Measurements from ENCODE around the gene CLBA1. TPM values are rescaled to one million over a fixed set of nuclear protein-coding genes. Genes with fewer than 3 reads are reported as not detected.
"Not testable (repeated sequence)": the region's sequence is repeated elsewhere in the genome, so short reads cannot be mapped to it uniquely, and the experiment has no call there.

CLBA1 gene
- polyA plus RNA-seq, 2 donors: 6.5 to 8.3 TPM

DNA sequence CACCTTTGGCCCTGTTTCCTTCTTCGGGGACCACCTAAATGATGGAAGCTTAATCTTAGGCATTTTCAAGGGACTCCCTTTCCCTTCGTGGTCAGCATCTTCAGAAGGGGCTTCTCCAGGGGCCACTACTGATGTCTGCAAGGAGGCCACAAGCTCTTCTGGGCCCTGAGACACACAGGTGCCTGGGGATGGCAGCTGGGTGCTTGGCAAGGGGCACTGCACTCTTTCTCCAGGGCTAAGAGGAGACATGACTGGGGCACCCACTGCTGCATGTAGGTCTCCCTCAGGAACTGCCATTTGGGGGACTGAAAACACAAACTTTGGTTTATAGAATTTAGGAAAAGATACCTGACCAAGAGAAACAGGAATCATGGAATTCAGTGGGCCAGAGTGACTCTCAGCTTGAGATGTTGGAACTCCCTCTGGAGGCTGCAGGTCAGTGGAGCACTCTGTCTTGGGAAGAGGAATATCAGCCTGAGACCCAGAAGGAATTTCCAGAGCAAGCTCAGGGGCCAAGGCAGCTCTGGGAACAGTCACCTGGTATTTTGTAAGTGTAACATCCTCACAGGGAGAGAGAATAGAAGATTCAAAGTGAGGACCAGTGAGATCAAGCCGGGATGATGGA, 45.0 kb upstream of the CLBA1 start:
- Histone ChIP-seq H3K4me3 (ENCODE audit: low read depth in 1 of 2, low read length in 2 of 2) (no peak overlapping the region), H3K27ac (ENCODE audit: low read depth in 2 of 2, low read length in 1 of 2) (no peak overlapping the region), H3K9me3 (ENCODE audit: control insufficient read depth in 2 of 2, insufficient read depth in 1 of 2, low read depth in 1 of 2, low read length in 1 of 2) (no peaks in the 10 kb centered on the region), H3K4me1 (ENCODE audit: control insufficient read depth in 2 of 2, insufficient read depth in 2 of 2, low read length in 1 of 2) (peaks cover 0 to 3% of the 10 kb centered on the region in 2 donors), H3K27me3 (ENCODE audit: control insufficient read depth in 1 of 2, insufficient read depth in 2 of 2, low read length in 2 of 2) (no peaks in the 10 kb centered on the region), H3K36me3 (ENCODE audit: control insufficient read depth in 2 of 2, insufficient read depth in 2 of 2, low read length in 1 of 2) (peaks cover 0 to 32% of the 10 kb centered on the region in 2 donors)
- WGBS, 2 donors: 75 to 80% methylated on average over 3 of the region's 3 CpGs

DNA sequence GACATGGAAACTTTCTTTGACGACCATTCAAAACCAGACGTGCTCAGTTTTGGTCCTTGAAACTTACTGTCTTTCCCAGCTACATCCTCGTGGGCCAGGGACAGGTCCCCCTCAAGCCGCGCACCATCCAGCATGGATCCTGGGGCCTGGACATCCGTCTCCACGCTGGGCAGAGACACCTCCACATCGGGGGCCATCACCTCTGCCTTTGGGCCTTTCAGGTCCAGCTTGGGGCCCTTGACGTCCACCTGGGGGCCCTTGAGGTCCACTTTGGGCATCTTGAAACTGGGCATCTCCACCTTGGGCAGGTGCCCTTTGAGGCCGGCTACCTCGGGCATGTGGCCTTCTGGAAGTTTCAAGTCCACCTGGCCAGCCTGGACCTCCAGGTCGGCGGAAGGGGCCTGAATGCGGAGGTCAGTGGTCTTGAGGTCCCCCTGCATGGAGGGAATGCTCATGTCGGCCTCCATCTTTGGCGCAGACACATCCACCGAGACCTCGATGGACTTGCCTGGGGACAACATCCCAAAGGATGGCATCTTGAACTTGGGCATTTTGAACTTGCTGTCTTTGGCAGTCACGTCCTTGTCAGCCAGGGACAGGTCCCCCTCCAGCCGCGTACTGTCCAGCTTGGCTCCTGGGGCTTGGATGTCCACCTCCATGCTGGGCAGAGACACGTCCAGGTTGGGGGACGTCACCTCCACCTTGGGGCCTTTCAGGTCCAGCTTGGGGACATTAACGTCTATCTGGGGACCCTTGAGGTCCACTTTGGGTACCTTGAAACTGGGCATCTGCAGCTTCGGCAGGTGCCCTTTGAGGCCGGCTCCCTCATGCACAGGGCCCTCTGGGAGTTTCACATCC, 43.9 kb upstream of the CLBA1 start:
- Histone ChIP-seq H3K27ac (ENCODE audit: low read depth in 2 of 2, low read length in 1 of 2) (no peak overlapping the region), H3K9me3 (ENCODE audit: control insufficient read depth in 2 of 2, insufficient read depth in 1 of 2, low read depth in 1 of 2, low read length in 1 of 2) (no peaks in the 10 kb centered on the region), H3K27me3 (ENCODE audit: control insufficient read depth in 1 of 2, insufficient read depth in 2 of 2, low read length in 2 of 2) (no peaks in the 10 kb centered on the region), H3K4me1 (ENCODE audit: control insufficient read depth in 2 of 2, insufficient read depth in 2 of 2, low read length in 1 of 2) (peaks cover 0 to 3% of the 10 kb centered on the region in 2 donors), H3K4me3 (ENCODE audit: low read depth in 1 of 2, low read length in 2 of 2) (no peak overlapping the region), H3K36me3 (ENCODE audit: control insufficient read depth in 2 of 2, insufficient read depth in 2 of 2, low read length in 1 of 2) (peaks cover 0 to 32% of the 10 kb centered on the region in 2 donors)
- 94% methylated on average over 26 of the region's 26 CpGs for WGBS, 2 donors

DNA sequence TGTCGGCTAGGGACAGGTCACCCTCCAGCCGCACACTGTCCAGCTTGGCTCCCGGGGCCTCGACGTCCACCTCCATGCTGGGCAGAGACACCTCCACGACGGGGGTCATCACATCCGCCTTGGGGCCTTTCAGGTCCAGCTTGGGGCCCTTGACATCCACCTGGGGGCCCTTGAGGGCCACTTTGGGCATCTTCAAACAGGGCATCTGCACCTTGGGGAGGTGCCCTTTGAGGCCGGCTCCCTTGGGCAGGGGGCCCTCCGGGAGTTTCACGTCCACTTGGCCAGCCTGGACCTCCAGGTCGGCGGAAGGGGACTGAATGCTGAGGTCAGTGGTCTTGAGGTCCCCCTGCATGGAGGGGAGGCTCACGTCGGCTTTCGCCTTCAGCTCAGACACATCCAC, 43.0 kb upstream of the CLBA1 start:
- WGBS, 2 donors: 88 to 95% methylated on average over 16 of the region's 16 CpGs
- Histone ChIP-seq H3K4me3 (ENCODE audit: low read depth in 1 of 2, low read length in 2 of 2) (no peak overlapping the region), H3K27me3 (ENCODE audit: control insufficient read depth in 1 of 2, insufficient read depth in 2 of 2, low read length in 2 of 2) (no peaks in the 10 kb centered on the region), H3K9me3 (ENCODE audit: control insufficient read depth in 2 of 2, insufficient read depth in 1 of 2, low read depth in 1 of 2, low read length in 1 of 2) (no peaks in the 10 kb centered on the region), H3K4me1 (ENCODE audit: control insufficient read depth in 2 of 2, insufficient read depth in 2 of 2, low read length in 1 of 2) (no peaks in the 10 kb centered on the region), H3K36me3 (ENCODE audit: control insufficient read depth in 2 of 2, insufficient read depth in 2 of 2, low read length in 1 of 2) (peaks cover 0 to 27% of the 10 kb centered on the region in 2 donors), H3K27ac (ENCODE audit: low read depth in 2 of 2, low read length in 1 of 2) (no peak overlapping the region)

DNA sequence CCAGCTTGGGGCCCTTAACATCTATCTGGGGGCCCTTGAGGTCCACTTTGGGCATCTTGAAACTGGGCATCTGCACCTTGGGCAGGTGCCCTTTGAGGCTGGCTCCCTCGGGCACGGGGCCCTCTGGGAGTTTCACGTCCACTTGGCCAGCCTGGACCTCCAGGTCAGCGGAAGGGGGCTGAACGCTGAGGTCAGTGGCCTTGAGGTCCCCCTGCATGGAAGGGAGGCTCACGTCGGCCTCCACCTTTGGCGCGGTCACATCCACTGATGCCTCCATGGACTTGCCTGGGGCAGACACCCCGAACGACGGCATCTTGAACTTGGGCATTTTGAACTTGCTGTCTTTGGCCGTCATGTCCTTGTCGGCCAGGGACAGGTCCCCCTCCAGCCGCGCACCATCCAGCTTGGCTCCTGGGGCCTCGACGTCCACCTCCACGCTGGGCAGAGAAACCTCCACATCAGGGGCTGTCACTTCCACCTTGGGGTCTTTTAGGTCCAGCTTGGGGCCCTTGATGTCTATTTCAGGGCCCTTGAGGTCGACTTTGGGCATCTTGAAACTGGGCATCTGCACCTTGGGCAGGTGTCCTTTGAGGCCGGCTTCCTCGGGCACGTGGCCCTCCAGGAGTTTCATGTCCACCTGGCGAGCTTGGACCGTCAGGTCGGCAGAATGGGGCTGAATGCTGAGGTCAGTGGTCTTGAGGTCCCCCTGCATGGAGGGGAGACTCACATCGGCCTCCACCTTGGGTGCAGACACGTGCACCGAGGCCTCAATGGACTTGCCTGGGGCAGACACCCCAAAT, 42.2 kb upstream of the CLBA1 start:
- 93 to 94% methylated on average over 28 to 29 of the region's 29 CpGs for WGBS, 2 donors
- H3K4me1 ChIP-seq (ENCODE audit: control insufficient read depth in 2 of 2, insufficient read depth in 2 of 2, low read length in 1 of 2); H3K27me3 ChIP-seq (ENCODE audit: control insufficient read depth in 1 of 2, insufficient read depth in 2 of 2, low read length in 2 of 2); H3K4me3 ChIP-seq (ENCODE audit: low read depth in 1 of 2, low read length in 2 of 2); H3K9me3 ChIP-seq (ENCODE audit: control insufficient read depth in 2 of 2, insufficient read depth in 1 of 2, low read depth in 1 of 2, low read length in 1 of 2); H3K27ac ChIP-seq (ENCODE audit: low read depth in 2 of 2, low read length in 1 of 2): not testable (repeated sequence)
- peaks cover 0 to 24% of the 10 kb centered on the region in 2 donors for H3K36me3 ChIP-seq (ENCODE audit: control insufficient read depth in 2 of 2, insufficient read depth in 2 of 2, low read length in 1 of 2)

DNA sequence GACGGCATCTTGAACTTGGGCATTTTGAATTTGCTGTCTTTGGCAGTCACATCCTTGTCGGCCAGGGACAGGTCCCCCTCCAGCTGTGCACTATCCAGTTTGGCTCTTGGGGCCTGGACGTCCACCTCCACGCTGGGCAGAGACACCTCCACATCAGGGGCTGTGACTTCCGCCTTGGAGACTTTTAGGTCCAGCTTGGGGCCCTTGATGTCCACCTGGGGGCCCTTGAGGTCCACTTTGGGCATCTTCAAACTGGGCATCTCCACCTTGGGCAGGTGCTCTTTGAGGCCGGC, 41.6 kb upstream of the CLBA1 start:
- H3K27me3 ChIP-seq (ENCODE audit: control insufficient read depth in 1 of 2, insufficient read depth in 2 of 2, low read length in 2 of 2); H3K4me1 ChIP-seq (ENCODE audit: control insufficient read depth in 2 of 2, insufficient read depth in 2 of 2, low read length in 1 of 2); H3K9me3 ChIP-seq (ENCODE audit: control insufficient read depth in 2 of 2, insufficient read depth in 1 of 2, low read depth in 1 of 2, low read length in 1 of 2); H3K27ac ChIP-seq (ENCODE audit: low read depth in 2 of 2, low read length in 1 of 2); H3K4me3 ChIP-seq (ENCODE audit: low read depth in 1 of 2, low read length in 2 of 2): not testable (repeated sequence)
- 81 to 97% methylated on average over 6 of the region's 6 CpGs for whole genome bisulfite sequencing, 2 donors
- H3K36me3 ChIP-seq (ENCODE audit: control insufficient read depth in 2 of 2, insufficient read depth in 2 of 2, low read length in 1 of 2): peaks cover 0 to 26% of the 10 kb centered on the region in 2 donors

DNA sequence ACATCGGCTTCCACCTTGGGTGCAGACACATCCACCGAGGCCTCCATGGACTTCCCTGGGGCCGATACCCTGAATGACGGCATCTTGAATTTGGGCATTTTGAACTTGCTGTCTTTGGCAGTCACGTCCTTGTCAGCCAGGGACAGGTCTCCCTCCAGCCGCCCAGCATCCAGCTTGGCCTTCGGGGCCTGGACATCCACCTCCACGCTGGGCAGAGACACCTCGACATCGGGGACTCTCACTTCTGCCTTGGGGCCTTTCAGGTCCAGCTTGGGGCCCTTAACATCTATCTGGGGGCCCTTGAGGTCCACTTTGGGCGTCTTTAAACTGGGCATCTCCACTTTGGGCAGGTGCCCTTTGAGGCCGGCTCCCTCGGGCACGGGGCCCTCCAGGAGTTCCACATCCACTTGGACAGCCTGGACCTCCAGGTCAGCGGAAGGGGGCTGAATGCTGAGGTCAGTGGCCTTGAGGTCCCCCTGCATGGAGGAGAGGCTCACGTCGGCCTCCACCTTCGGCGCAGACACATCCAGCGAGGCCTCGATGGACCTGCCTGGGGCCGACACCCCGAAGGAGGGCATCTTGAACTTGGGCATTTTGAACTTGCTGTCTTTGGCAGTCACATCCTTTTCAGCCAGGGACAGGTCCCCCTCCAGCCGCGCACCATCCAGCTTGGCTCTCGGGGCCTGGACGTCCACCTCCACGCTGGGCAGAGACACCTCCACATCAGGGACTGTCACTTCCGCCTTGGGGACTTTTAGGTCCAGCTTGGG, 41.0 kb upstream of the CLBA1 start:
- H3K27me3 ChIP-seq (ENCODE audit: control insufficient read depth in 1 of 2, insufficient read depth in 2 of 2, low read length in 2 of 2); H3K9me3 ChIP-seq (ENCODE audit: control insufficient read depth in 2 of 2, insufficient read depth in 1 of 2, low read depth in 1 of 2, low read length in 1 of 2); H3K27ac ChIP-seq (ENCODE audit: low read depth in 2 of 2, low read length in 1 of 2); H3K4me1 ChIP-seq (ENCODE audit: control insufficient read depth in 2 of 2, insufficient read depth in 2 of 2, low read length in 1 of 2); H3K4me3 ChIP-seq (ENCODE audit: low read depth in 1 of 2, low read length in 2 of 2): not testable (repeated sequence)
- 92 to 96% methylated on average over 29 of the region's 29 CpGs for WGBS, 2 donors
- peaks cover 0 to 24% of the 10 kb centered on the region in 2 donors for H3K36me3 ChIP-seq (ENCODE audit: control insufficient read depth in 2 of 2, insufficient read depth in 2 of 2, low read length in 1 of 2)

DNA sequence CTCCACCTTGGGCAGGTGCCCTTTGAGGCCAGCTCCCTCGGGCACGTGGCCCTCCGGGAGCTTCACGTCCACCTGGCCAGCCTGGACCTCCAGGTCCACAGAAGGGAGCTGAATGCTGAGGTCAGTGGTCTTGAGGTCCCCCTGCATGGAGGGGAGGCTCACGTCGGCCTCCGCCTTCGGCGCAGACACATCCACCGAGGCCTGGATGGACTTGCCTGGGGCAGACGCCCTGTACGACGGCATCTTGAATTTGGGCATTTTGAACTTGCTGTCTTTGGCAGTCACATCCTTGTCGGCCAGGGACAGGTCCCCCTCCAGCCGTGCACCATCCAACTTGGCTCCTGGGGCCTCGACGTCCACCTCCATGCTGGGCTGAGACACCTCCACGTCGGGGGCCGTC, 40.3 kb upstream of the CLBA1 start:
- H3K36me3 ChIP-seq (ENCODE audit: control insufficient read depth in 2 of 2, insufficient read depth in 2 of 2, low read length in 1 of 2): peaks cover 0 to 19% of the 10 kb centered on the region in 2 donors
- H3K4me1 ChIP-seq (ENCODE audit: control insufficient read depth in 2 of 2, insufficient read depth in 2 of 2, low read length in 1 of 2); H3K27ac ChIP-seq (ENCODE audit: low read depth in 2 of 2, low read length in 1 of 2); H3K4me3 ChIP-seq (ENCODE audit: low read depth in 1 of 2, low read length in 2 of 2); H3K9me3 ChIP-seq (ENCODE audit: control insufficient read depth in 2 of 2, insufficient read depth in 1 of 2, low read depth in 1 of 2, low read length in 1 of 2); H3K27me3 ChIP-seq (ENCODE audit: control insufficient read depth in 1 of 2, insufficient read depth in 2 of 2, low read length in 2 of 2): not testable (repeated sequence)
- WGBS, 2 donors: 88 to 93% methylated on average over 18 to 19 of the region's 20 CpGs

DNA sequence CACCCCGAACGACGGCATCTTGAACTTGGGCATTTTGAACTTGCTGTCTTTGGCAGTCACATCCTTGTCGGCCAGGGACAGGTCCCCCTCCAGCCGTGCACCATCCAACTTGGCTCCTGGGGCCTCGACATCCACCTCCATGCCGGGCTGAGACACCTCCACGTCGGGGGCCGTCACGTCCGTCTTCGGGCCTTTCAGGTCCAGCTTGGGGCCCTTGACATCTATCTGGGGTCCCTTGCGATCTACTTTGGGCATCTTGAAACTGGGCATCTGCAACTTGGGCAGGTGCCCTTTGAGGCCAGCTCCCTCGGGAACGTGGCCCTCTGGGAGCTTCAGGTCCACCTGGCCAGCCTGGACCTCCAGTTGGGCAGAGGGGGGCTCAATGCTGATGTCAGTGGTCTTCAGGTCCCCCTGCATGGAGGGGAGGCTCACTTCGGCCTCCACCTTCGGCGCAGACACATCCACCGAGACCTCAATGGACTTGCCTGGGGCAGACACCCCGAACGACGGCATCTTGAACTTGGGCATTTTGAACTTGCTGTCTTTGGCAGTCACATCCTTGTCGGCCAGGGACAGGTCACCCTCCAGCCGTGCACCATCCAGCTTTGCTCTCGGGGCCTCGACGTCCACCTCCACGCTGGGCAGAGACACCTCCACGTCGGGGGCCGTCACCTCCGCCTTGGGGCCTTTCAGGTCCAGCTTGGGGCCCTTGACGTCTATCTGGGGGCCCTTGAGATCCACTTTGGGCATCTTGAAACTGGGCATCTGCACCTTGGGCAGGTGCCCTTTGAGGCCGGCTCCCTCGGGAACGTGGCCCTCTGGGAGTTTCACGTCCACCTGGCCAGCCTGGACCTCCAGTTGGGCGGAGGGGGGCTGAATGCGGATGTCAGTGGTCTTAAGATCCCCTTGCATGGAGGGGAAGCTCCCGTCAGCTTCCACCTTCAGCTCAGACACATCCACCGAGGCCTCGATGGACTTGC, 39.3 kb upstream of the CLBA1 start:
- H3K36me3 ChIP-seq (ENCODE audit: control insufficient read depth in 2 of 2, insufficient read depth in 2 of 2, low read length in 1 of 2): peaks cover 0 to 16% of the 10 kb centered on the region in 2 donors
- H3K4me1 ChIP-seq (ENCODE audit: control insufficient read depth in 2 of 2, insufficient read depth in 2 of 2, low read length in 1 of 2); H3K4me3 ChIP-seq (ENCODE audit: low read depth in 1 of 2, low read length in 2 of 2); H3K27ac ChIP-seq (ENCODE audit: low read depth in 2 of 2, low read length in 1 of 2); H3K9me3 ChIP-seq (ENCODE audit: control insufficient read depth in 2 of 2, insufficient read depth in 1 of 2, low read depth in 1 of 2, low read length in 1 of 2); H3K27me3 ChIP-seq (ENCODE audit: control insufficient read depth in 1 of 2, insufficient read depth in 2 of 2, low read length in 2 of 2): not testable (repeated sequence)
- 89 to 90% methylated on average over 39 of the region's 43 CpGs for WGBS, 2 donors

Measured in esophagus (tissue), 2 donors.